NCI-H2081 (cell line): ENCODE results near the gene HMGCR.
"Not testable (repeated sequence)": the region's sequence is repeated elsewhere in the genome, so short reads cannot be mapped to it uniquely, and the experiment has no call there.

Experiments used
- DNase-seq, 2 experiments: peaks; one replicate each; lab custom pipeline; 2025; lab: John Stamatoyannopoulos, UW

HMGCR gene

DNA sequence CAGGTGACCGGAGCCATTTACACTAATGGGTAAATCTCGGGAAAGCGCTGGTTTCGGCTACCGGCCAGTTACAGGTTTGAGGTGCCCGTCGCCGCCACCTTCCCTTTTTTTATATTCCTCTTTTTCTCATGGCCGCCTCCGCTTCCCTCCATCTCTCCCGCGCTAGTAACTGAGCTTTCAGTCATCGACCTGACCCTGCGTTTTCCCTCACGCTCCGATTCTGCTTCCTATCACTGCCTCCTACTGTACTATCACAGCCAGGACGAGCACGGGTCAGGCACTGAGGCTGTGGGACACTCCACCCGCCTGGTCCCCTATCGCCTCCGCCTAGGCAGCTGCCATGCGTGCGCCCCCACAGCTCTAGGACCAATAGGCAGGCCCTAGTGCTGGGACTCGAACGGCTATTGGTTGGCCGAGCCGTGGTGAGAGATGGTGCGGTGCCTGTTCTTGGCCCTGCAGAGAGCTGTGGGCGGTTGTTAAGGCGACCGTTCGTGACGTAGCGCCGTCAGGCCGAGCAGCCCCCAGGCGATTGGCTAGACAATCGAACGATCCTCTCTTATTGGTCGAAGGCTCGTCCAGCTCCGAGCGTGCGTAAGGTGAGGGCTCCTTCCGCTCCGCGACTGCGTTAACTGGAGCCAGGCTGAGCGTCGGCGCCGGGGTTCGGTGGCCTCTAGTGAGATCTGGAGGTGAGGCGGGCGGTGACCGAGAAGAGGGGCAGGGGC is at the start of gene HMGCR:
Gene HMGCR (plus strand): TSS at position 606 of the 722 bp plus-strand sequence. CDS start 5,386 bp downstream, outside the sequence.
- DNase-seq: peak; percentile 96 to 99

DNA sequence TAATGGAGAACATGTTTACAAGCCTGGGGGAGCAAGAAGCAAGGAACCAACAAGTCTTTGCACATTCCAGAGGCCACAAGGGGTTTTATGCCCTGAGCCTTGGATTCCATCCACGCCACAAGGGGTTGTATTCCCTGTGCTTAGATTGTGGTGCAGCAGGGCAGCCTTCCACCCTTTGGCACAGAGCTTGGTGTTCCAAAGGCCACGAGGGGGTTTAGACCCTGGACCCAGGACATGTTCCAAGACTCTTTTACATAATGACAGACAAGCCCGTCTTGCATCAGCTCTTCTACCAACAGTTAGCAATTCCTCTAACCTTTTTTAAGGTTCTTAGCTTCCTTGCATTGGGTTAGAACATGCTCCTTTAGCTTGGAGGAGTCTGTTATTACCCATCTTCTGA is 45.2 kb upstream of the HMGCR start:
- not testable (repeated sequence) for DNase-seq

DNA sequence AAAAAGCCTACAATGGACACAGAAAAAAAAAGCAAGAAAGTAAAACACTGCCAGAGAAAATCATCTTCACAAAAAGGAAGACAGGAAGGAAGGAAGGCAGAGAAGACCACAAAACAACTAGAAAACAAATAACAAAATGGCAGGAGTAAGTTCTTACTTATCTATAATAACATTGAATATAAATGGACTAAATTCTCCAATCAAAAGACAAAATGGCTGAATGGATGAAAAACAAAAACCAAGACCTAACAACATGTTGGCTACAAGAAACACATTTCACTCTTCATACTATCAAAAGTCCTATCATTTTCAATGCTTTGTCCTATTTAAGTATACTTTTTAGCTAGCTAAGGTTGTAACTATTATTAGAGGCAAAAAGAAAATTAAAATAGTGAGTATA is 36.9 kb upstream of the HMGCR start:
- DNase-seq: no peak

DNA sequence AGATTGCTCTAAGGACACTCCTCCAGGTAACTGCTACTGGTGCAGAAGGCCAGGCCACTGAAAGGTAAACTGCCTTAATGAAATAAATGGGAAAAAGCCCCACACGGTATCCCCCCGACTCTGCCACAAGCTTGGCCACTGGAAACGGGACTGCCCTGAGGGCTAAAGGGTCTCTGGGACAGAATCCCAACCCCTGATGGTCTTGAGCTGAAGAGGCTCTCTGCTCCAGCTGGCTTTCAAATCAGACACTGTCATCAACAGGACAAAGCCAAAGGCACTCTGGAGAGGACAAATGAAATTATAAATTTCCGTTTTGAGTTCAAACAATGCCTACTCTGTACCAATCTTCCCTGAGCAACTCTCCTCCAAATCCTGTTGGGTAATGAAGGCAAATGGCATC is 33.6 kb upstream of the HMGCR start:
- DNase-seq: no peak

DNA sequence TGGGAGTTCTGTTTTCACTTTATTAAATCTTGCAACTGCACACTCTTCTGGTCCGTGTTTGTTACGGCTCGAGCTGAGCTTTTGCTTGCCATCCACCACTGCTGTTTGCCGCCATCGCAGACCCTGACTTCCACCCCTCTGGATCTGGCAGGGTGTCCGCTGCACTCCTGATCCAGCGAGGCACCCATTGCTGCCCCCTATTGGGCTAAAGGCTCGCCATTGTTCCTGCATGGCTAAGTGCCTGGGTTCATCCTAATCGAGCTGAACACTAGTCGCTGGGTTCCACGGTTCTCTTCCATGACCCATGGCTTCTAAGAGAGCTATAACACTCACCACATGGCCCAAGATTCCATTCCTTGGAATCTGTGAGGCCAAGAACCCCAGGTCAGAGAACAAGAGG is 32.5 kb upstream of the HMGCR start:
- DNase-seq: not testable (repeated sequence)

DNA sequence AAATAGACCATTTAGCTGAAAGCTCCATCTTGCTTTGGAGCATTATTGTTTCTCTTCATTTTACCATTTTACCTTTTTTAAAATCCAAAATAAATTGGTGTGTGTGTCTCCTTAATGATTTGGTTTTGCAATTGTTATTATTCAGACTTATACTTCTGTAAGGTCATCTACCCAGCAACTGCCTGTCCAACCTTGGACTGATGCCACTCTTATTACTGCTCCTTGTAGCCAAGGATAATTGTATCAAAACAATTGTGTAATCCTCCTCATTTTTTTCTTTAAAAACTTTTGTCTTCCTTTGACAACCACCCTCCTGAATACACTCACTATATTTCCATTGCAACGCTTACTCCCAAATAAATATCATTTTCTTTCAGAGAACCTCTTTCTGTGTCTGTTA is 30.3 kb upstream of the HMGCR start:
- no peak for DNase-seq

DNA sequence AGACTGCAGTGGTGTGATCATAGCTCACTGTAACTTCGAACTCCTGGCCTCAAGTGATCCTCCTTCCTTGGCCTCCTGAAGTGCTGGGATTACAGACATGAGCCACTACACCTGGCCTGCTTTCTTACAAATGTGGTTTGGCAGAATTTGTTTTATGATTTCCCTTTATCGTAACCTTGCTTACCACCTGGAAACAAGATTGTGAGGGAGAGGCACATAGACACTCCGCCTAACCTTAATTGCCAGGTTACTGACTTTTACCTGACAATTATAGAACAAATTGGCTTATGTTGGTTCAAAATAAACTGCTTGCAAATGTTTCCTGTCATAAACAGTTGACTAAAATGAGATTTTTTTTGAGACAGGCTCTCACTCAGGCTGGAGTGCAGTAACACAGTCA is 26.8 kb upstream of the HMGCR start:
- no peak for DNase-seq

DNA sequence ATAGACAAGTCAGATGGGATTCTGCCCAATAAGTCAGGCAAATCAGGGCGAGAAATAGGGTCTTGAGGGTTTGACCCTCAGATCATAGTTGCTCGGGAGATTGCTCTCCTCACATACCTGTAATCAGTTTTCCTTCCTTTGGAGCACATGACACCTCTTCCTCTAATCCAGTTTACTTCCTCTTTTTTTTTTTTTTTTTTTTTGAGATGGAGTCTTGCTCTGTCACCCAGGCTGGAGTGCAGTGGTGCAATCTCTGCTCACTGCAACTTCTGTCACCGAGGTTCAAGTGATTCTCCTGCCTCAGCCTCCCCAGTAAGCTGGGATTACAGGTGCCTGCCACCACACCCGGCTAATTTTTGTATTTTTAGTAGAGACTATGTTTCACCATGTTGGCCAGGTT is 17.9 kb upstream of the HMGCR start:
- not testable (repeated sequence) for DNase-seq

DNA sequence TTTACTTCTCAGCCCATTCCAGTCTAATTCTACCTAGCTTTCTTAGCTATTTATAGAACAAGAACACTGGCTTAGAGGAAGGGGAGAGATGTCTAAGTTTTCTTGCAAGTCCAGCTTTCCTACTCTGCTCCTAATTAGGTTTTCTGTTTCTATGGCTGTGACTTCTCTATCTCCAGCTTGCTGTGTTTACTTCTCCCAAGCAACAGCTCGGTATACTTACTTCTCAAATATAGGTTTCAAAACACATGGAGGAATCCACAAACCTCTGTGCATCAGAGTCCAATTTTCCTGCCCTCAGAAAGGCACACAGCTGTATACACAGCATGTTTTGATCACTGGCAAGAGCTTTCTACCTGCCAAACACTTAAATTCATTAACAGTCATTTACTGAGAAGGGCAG is 17.4 kb upstream of the HMGCR start:
- DNase-seq: peak in 1 of 2 experiments; percentile 16

DNA sequence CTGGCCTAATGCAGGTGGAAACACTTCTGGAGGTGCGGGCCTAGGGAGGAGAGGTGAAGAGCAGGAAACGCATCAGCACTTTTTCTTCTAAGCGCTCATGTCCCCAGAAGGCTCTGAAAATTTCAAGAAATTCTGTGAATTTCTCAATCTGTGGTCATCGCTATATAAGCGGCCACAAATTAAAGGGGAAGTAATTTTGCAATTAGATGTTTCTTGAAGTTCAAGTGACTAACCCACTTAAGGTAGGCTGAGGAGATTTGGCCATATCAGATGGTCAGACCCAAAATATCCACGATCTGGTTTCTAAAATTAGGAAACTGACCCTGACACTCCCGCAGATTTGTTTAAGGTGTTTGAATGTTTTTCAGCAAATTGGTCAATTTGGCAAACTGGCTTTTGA is 16.6 kb upstream of the HMGCR start:
- DNase-seq: no peak

DNA sequence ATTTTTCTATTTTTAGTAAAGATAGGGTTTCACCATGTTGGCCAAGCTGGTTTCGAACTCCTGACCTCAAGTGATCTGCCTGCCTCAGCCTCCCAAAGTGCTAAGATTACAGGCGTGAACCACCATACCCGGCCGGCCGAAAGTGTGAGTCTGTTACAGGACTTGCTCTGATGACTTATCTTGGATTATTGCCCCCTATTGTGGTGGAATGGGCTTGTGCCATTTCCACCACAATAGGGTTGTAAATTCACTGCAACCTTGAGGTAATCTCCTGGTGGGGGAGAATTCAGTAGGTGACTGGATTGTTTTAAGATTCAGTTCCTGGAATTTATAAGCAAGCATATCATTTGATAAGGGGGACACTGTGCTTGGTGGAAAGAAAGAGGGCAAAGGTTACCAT is 15.0 kb upstream of the HMGCR start:
- no peak for DNase-seq

DNA sequence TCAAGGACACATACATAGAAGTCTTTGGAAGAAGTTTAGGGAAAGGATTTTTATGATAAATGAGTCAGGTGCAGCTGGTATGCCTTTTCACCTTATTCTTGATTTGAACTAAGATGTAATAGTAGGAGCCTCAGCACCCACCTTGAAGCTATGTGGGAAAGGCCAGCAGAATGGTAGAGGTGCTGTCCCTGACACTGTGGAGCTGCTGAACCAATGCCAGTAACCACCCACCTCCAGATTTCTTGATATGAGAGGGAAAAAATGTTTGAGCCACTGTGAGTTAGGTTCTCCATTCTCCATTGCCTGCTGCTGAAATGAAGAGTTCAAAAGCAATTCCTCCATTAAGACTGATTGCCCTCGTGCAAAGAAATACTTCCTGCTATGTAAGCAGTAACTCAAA is 12.2 kb upstream of the HMGCR start:
- DNase-seq: no peak

DNA sequence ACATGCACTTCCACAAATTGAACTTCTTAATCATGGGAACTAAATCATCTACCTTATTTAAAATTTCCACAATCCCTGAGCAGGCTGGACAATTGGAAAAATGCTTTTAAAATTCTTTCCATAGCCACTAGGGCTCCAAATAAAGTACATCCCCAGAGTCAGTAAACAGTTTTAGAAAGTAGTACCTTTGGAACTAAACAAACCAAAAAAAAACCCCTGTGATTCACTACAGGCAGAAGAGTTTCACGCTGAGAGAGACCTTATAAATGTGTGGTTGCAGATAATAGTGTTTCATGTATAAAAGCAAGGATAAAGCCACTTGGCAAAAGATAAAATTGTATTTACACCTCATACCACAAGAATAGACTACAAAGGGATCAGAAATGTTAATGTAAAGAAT is 11.8 kb upstream of the HMGCR start:
- DNase-seq: peak in 1 of 2 experiments; percentile 21

DNA sequence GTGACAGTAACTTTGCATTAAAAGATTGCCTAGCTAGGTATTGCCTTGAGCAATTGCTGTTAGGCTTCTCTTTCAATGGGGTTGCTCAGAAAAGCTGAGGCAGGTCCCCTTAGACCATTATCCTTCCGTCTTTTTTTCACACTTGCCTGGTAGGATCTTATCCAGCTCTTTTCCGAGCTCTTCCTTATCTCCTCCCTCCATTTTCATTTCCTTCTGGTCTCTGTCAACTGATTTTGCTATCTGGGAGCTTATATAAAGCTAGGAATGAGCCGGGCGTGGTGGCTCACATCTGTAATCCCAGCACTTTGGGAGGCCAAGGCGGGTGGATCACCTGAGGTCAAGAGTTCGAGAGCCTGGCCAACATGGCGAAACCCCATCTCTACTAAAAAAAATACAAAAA is 6.6 kb upstream of the HMGCR start:
- DNase-seq: no peak

DNA sequence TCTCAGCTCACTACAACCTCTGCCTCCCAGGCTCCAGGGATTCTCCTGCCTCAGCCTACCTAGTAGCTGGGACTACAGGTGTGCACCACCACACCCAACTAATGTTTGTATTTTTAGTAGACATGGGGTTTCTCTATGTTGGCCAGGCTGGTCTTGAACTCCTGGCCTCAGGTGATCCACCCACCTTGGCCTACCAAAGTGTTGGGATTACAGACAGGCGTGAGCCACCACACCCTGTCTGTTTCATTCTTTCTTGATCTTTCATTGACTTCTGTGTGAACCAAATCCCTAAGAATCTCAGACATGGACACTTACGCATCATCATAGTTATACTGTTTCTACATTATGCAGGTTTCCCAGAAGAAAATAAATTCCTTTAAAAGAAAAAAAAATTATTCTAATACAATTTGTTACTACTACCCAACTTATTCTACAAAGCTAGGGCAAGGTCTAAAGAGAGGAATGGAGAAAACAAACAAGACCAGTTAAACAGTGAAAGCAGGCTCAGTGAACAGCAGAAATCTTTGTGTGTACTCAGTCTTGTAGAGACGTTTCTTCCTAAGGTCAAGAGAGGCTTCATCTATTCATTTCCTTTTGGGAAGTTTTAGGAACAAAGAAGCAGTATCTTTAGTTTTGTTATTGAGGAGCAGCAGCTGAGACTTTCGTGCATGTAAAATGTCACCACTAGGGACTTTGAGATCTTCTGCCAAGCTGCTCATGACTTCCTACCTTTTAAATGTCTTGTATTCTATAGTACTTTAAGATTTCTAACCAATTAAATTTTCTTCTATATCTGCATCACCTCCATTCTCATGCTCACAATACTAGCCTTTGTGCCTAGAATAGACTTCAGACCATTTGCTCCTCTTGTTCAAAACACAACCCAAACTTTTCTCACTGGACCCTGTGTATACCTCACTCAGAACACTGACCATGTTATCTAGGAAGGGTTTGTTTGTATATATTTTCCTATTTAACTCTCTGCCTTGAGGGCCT is 5.6 kb upstream of the HMGCR start:
- DNase-seq: no peak

DNA sequence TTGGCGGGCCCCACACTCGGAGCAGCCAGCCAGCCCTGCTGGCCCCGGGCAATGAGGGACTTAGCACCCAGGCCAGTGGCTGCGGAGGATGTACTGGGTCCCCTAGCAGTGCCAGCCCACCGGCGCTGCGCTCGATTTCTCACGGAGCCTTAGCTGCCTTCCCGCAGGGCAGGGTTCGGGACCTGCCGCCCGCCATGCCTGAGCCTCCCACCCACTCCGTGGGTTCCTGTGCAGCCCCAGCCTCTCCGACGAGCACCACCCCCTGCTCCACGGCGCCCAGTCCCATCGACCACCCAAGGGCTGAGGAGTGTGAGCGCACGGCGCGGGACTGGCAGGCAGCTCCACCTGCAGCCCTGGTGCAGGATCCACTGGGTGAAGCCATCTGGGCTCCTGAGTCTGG is 3.3 kb upstream of the HMGCR start:
- not testable (repeated sequence) for DNase-seq

DNA sequence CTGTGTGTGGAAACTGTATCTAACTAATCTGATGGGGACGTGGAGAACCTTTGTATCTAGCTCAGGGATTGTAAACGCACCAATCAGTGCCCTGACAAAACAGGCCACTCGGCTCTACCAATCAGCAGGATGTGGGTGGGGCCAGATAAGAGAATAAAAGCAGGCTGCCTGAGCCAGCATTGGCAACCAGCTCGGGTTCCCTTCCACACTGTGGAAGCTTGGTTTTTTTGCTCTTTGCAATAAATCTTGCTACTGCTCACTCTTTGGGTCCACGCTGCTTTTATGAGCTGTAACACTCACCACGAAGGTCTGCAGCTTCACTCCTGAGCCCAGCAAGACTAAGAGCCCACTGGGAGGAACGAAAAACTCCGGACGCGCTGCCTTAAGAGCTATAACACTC is 2.6 kb upstream of the HMGCR start:
- DNase-seq: not testable (repeated sequence)

DNA sequence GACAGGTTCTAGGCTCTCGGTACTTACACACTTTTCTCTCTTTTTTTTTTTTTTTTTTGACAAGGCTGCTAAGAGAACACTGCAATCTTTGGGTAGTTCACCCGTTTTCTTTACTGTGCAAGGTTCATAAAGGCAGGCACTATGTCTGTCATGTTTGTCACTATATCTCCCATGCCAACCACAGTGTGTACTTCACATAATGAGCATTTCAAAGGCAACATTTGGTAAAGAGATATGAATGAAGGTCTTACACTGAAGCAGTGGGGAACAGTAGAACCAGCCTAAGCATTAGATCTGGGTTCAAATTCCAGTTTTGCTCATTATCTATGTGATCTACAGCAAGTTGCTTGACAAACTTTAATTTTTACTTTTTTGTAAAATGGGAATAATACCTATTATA is 1.5 kb upstream of the HMGCR start:
- no peak for DNase-seq

DNA sequence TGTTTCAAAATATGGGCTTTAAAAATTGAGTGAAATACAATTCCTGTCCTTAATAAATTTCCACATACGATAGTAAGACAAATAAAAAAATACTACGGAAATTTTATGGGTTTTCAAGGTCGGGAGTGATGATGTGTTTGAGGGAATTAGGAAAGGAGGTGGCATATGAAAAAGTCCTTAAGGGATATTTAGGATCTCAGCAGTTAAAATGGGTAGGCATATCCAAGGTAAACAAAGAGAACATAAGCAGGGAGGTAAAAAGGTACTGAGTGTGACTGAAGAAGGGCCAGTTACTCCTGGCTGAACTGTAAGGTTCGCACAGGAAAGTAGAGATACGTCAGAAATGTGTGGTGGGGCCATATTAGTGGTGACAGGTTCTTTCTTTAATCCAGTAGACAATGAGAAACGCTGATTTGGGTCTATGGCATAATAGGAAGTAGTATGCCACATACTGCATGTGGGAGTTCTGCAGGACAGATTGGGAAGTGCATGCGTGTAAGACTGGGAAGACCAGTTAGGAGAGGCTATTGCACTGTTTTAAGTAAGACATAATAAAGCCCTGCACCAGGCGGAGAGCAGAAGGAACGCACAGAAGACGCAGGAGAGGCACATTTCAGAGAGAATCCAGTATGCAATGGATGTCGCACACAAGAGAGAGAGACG is 937 bp upstream of the HMGCR start:
- DNase-seq: peak in 1 of 2 experiments; percentile 71

DNA sequence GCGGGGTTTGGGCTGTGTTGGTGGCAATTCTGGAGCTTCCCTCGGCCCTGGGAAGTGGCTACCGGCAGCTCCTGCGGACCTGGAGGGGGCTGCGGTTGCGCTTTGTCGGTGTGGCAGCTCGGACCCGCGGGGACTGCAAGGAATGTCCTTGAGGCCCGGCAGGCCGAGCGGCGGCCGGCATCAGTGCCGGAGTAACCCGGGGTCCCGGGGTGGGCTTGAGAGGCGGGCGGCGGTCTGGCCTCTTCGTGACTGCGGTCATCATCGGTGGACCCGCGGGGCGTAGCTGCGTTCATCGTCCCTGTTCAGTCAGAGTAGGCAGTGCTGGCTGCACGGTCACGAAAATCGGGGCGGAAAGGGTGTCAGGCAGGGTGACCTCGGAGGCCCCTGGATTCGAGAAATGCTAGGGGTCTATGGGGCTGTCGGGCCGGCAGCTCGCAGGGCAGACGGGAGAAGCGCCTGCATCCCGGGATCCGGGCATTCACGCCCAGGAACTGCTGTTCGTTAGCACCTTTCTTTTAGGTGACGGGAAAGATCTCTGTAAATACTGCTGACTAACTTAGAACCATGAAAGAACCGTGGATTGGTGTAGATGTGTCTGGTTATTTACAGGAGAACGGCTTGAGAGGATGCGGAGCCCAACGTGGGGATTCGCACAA is 474 bp downstream of the HMGCR start:
- DNase-seq: peak in 1 of 2 experiments; percentile 18

DNA sequence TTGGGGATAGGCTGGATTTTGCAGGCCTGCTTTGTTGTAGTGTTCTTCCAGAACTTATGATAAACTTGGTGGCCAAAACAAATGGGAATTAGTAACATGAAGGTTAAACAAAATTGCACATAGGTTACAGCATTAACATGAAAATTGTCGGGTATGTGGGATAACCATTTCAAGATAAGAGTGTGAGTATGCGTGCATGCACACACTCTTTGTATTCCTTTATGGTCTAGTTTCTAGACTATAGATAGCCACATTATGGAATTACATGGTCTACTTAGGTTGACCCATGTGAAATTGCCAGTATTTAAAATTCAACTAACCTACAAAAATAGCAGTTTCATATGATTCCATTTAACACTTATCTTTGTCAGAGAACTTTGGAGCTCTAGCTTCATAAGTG is 1.4 kb downstream of the HMGCR start:
- DNase-seq: no peak
